HG02973 (cell line): ENCODE results near the gene SLC38A10.

Experiments used
- ATAC-seq: cut with Tn5 transposase; IDR thresholded peaks from one replicate; pipeline ENCODE4 v1.9.1; 2021; ENCODE audit warnings: moderate library complexity; ENCODE audit not compliant: unreplicated experiment

The SLC38A10 gene

GRCh38 chr17:81279278-81280275 is 15.5 kb downstream of the SLC38A10 start:
- ATAC-seq = no peak

GRCh38 chr17:81278831-81279230 is 16.3 kb downstream of the SLC38A10 start:
- ATAC-seq = no peak

- ATAC-seq = no peak
Observed at GRCh38 chr17:81277946-81278693, 17.0 kb downstream of the SLC38A10 start.

- ATAC-seq = no peak
Observed at GRCh38 chr17:81277421-81277820, 17.7 kb downstream of the SLC38A10 start.

GRCh38 chr17:81276781-81277180 is 18.3 kb downstream of the SLC38A10 start:
- no peak for ATAC-seq

GRCh38 chr17:81274471-81274855 is 20.6 kb downstream of the SLC38A10 start:
- no peak for ATAC-seq

- no peak for ATAC-seq
Observed at GRCh38 chr17:81273698-81274470, 21.2 kb downstream of the SLC38A10 start.

GRCh38 chr17:81272616-81273015 is 22.5 kb downstream of the SLC38A10 start:
- no peak for ATAC-seq

GRCh38 chr17:81271226-81271625 is 23.9 kb downstream of the SLC38A10 start:
- ATAC-seq = no peak

- no peak for ATAC-seq
Observed at GRCh38 chr17:81270279-81270678, 24.8 kb downstream of the SLC38A10 start.

GRCh38 chr17:81267390-81268067 is 27.6 kb downstream of the SLC38A10 start:
- ATAC-seq = no peak

- no peak for ATAC-seq
Observed at GRCh38 chr17:81265576-81265975, 29.5 kb downstream of the SLC38A10 start.

- ATAC-seq = no peak
Observed at GRCh38 chr17:81264640-81265039, 30.5 kb downstream of the SLC38A10 start.

- ATAC-seq = no peak
Observed at GRCh38 chr17:81263371-81264181, 31.5 kb downstream of the SLC38A10 start.

- no peak for ATAC-seq
Observed at GRCh38 chr17:81261582-81262336, 33.3 kb downstream of the SLC38A10 start.

GRCh38 chr17:81261096-81261495 is 34.0 kb downstream of the SLC38A10 start:
- no peak for ATAC-seq

- no peak for ATAC-seq
Observed at GRCh38 chr17:81260641-81261040, 34.5 kb downstream of the SLC38A10 start.

GRCh38 chr17:81260171-81260570 is 34.9 kb downstream of the SLC38A10 start:
- ATAC-seq = no peak

- ATAC-seq = no peak
Observed at GRCh38 chr17:81259058-81259605, 36.0 kb downstream of the SLC38A10 start.
